Right ventricle myocardium inferior (tissue), 1 donor: ENCODE results near the gene ASPRV1. TPM values are rescaled to one million over a fixed set of nuclear protein-coding genes. Genes with fewer than 3 reads are reported as not detected.

Experiments
- ATAC-seq: fragments of 200-7000 bp; cut with Tn5 transposase; one replicate; pipeline ENCODE4 v1.9.1; 2020; ENCODE audit warnings: mild to moderate bottlenecking, moderate library complexity
- DNase-seq: peaks from one replicate; pipeline ENCODE4 v3.0.0; 2021; ENCODE audit errors: missing footprints
- intact Hi-C: fragments of 100-400 bp; cut with DNase I; formaldehyde crosslinking; loops from one replicate; pipeline ENCODE4 v1.11.0; 2022
- total RNA-seq: library from RNA; stranded (reverse); fragmentation: NEBNext Ultra II Directional; extraction: Animal tissue kit (Norgen Biotek cat#: 25700); gene quantifications from one replicate; pipeline ENCODE4 v1.2.1, GENCODE V29; 2021
- donor health status: DM: no; HTN: yes; CAD: no; lungs with severe emphysema.

Gene ASPRV1
- total RNA-seq, 1 donor from 2014 or later: 0.81 TPM

- DNase-seq (no peak), ATAC-seq (no peak)
- intact Hi-C loops: no loop called here
These were observed 34.4 kb downstream of the ASPRV1 start for GRCh38 chr2:69926849-69927515.

- intact Hi-C loops: no loop called here
- ATAC-seq (no peak), DNase-seq (no peak)
These were observed 38.3 kb downstream of the ASPRV1 start for GRCh38 chr2:69923116-69923515.

GRCh38 chr2:69918401-69918800 lies 43.0 kb downstream of the ASPRV1 start:
- ATAC-seq (no peak), DNase-seq (no peak)
- intact Hi-C loops: no loop called here

- intact Hi-C loops: no loop called here
- ATAC-seq (no peak), DNase-seq (no peak)
These were observed 43.6 kb downstream of the ASPRV1 start for GRCh38 chr2:69917852-69918251.

- ATAC-seq (no peak), DNase-seq (no peak)
- intact Hi-C loops: no loop called here
These were observed 45.3 kb downstream of the ASPRV1 start for GRCh38 chr2:69916106-69916505.

GRCh38 chr2:69914950-69915945 lies 46.2 kb downstream of the ASPRV1 start, which contains the start of gene MXD1:
Gene MXD1, plus strand, starts transcription at chr2:69915109. Its CDS starts 222 bp downstream, at chr2:69915331.
- intact Hi-C loops: loop anchor here (1.0 to 5.0 kb wide), 5 partner anchors 172 to 387 kb away; partner anchors contain the start of genes FAM136A, PCBP1 and PCYOX1
- ATAC-seq (no peak), DNase-seq (peak; percentile 100)

GRCh38 chr2:69914164-69914949 lies 47.1 kb downstream of the ASPRV1 start:
- DNase-seq (peak; percentile 98), ATAC-seq (peak; percentile 96)
- intact Hi-C loops: loop anchor here (1.0 to 5.0 kb wide), 5 partner anchors 172 to 388 kb away; partner anchors contain the start of genes FAM136A, PCBP1 and PCYOX1

GRCh38 chr2:69911985-69912563 lies 49.4 kb downstream of the ASPRV1 start:
- ATAC-seq (no peak), DNase-seq (no peak)
- intact Hi-C loops: loop anchor here (1.0 to 5.0 kb wide), 3 partner anchors 158 to 390 kb away; partner anchors contain the start of genes FAM136A and PCYOX1

Other genes with a start within 250 kb of the ASPRV1 start
- gene ANXA4, start 219.5 kb downstream of the ASPRV1 start, total RNA-seq: 27.5 TPM
- 4.3 TPM for gene GMCL1, start 132.0 kb downstream of the ASPRV1 start, total RNA-seq
- 58.3 TPM for gene SNRNP27, start 67.7 kb downstream of the ASPRV1 start, total RNA-seq
- gene MXD1, start 46.5 kb downstream of the ASPRV1 start, total RNA-seq: 4.6 TPM
- 203 TPM for gene PCBP1, start 125.8 kb upstream of the ASPRV1 start, total RNA-seq
- gene C2orf42, start 229.4 kb upstream of the ASPRV1 start, total RNA-seq: 14.1 TPM